ENCODE measurements around the gene SPPL3. TPM values are rescaled to one million over a fixed set of nuclear protein-coding genes. Genes with fewer than 3 reads are reported as not detected.

SPPL3 gene
- polyA plus RNA-seq, 1 of the 3 experiments (the other 2 are of a cell fraction), result 18.8 TPM

GRCh38 chr12:120787889-120788288, 116.3 kb downstream of the SPPL3 start:
- no peak overlapping the region for H3K4me2 ChIP-seq
- H3K36me3 ChIP-seq (replicated peaks in 1 of 2; ENCODE audit: control insufficient read depth in 1 of 2, insufficient read depth in 2 of 2, low read length in 1 of 2), result peaks cover 6 to 10% of the 10 kb centered on the region in 2 experiments
- no peak overlapping the region for H3K4me3 ChIP-seq (ENCODE audit: low read depth in 2 of 2, low read length in 1 of 2)
- no peak overlapping the region for H3K9ac ChIP-seq
- peaks cover 0 to 9% of the 10 kb centered on the region in 2 experiments; a peak in 2 of 4 replicates for H3K4me1 ChIP-seq (ENCODE audit: control insufficient read depth in 1 of 2, insufficient read depth in 2 of 2, low read depth in 1 of 2, low read length in 1 of 2)
- no peaks in the 10 kb centered on the region for H3K9me2 ChIP-seq
- H3K27me3 ChIP-seq (ENCODE audit: insufficient read depth), result no peaks in the 10 kb centered on the region
- TF ChIP-seq TAF1 (IDR thresholded peaks at IDR 0.05; ENCODE audit: borderline replicate concordance, low read depth, low read length) (no peak), MEF2A (IDR thresholded peaks at IDR 0.05; ENCODE audit: borderline replicate concordance, low read depth) (no peak), USF1 (IDR thresholded peaks at IDR 0.05; ENCODE audit: borderline replicate concordance, low read depth) (no peak), RXRA (IDR thresholded peaks at IDR 0.05; ENCODE audit: borderline replicate concordance, low read depth) (no peak), TEAD4 (IDR thresholded peaks at IDR 0.05; ENCODE audit: borderline replicate concordance, insufficient read depth) (no peak), TCF12 (IDR thresholded peaks at IDR 0.05) (no peak), MXI1 (IDR thresholded peaks at IDR 0.05; ENCODE audit: low read depth, low read length) (no peak)
- POLR2A ChIA-PET, result no interaction called here
- no peak overlapping the region for H3K27ac ChIP-seq (ENCODE audit: low read depth in 2 of 2, low read length in 1 of 2)
- H3K9me3 ChIP-seq, result no peaks in the 10 kb centered on the region
- no peaks in the 10 kb centered on the region; the same call in 1 of the 2 replicates for H4K20me1 ChIP-seq (ENCODE audit: insufficient read depth)
- H3F3A ChIP-seq (replicated peaks; ENCODE audit: insufficient read depth), result peaks cover 16% of the 10 kb centered on the region
- H3K79me2 ChIP-seq (ENCODE audit: insufficient read depth), result peaks cover 8% of the 10 kb centered on the region; the same call in 1 of the 2 replicates
- CTCF ChIA-PET, result no interaction called here
- DNase-seq, result no peak
- 96% methylated on average over 3 of the region's 3 CpGs for WGBS (ENCODE audit: low lambda C conversion rate)
- H2AFZ ChIP-seq (ENCODE audit: low read depth), result no peak overlapping the region

DNA sequence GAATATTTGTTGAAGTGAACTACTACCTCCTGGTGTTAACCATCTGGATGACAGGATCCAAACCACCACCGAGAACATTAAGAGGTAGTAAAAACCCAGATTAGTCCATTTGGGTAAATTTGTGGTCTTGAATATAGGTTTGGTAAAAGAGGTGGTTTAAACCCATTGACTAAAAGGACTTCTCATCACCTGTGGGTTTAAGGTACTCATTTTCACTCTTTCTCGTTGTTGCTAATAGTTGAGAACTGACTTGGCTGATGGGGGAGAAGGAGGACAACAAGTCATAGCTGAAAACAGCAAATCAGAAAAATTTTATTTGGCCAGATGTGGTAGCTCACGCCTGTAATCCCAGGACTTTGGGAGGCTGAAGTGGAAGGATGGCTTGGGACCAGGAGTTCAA, 119.4 kb downstream of the SPPL3 start:
- H3K36me3 ChIP-seq (replicated peaks in 1 of 2; ENCODE audit: control insufficient read depth in 1 of 2, insufficient read depth in 2 of 2, low read length in 1 of 2), result peaks cover 10 to 16% of the 10 kb centered on the region in 2 experiments
- H3K4me1 ChIP-seq (ENCODE audit: control insufficient read depth in 1 of 2, insufficient read depth in 2 of 2, low read depth in 1 of 2, low read length in 1 of 2), result peaks cover 0 to 15% of the 10 kb centered on the region in 2 experiments; a peak in 2 of 4 replicates
- H3K9me3 ChIP-seq, result no peaks in the 10 kb centered on the region
- WGBS (ENCODE audit: low lambda C conversion rate), result 99% methylated on average over 3 of the region's 3 CpGs
- H3K9ac ChIP-seq, result no peak overlapping the region
- no peak for DNase-seq
- no peak overlapping the region for H3K27ac ChIP-seq (ENCODE audit: low read depth in 2 of 2, low read length in 1 of 2)
- CTCF ChIA-PET, result interaction anchor here (0.7 kb wide), 1 partner anchor 13 kb away, joined by 3 read pairs; no protein-coding TSS in a partner anchor
- no peaks in the 10 kb centered on the region for H3K9me2 ChIP-seq
- H4K20me1 ChIP-seq (ENCODE audit: insufficient read depth), result no peaks in the 10 kb centered on the region; the same call in 1 of the 2 replicates
- H2AFZ ChIP-seq (ENCODE audit: low read depth), result no peak overlapping the region
- peaks cover 28% of the 10 kb centered on the region for H3F3A ChIP-seq (replicated peaks; ENCODE audit: insufficient read depth)
- no peaks in the 10 kb centered on the region for H3K79me2 ChIP-seq (ENCODE audit: insufficient read depth)
- no peak for TF ChIP-seq JUND (IDR thresholded peaks at IDR 0.05)
- POLR2A ChIA-PET, result no interaction called here
- H3K4me3 ChIP-seq (ENCODE audit: low read depth in 2 of 2, low read length in 1 of 2), result no peak overlapping the region
- no peak overlapping the region for H3K4me2 ChIP-seq
- no peaks in the 10 kb centered on the region for H3K27me3 ChIP-seq (ENCODE audit: insufficient read depth)

- H3K27ac ChIP-seq (ENCODE audit: low read depth in 2 of 2, low read length in 1 of 2), result peak overlapping the region in 1 of 2 experiments; percentile 46; a peak in 2 of 4 replicates
- H3K9ac ChIP-seq, result no peak overlapping the region
- CTCF ChIA-PET, result interaction anchor here (0.6 kb wide), 1 partner anchor 14 kb away, joined by 3 read pairs; no protein-coding TSS in a partner anchor
- H3K79me2 ChIP-seq (ENCODE audit: insufficient read depth), result no peaks in the 10 kb centered on the region
- 54% methylated on average over 6 of the region's 6 CpGs for WGBS (ENCODE audit: low lambda C conversion rate)
- H3K9me2 ChIP-seq, result no peaks in the 10 kb centered on the region
- peaks cover 17 to 27% of the 10 kb centered on the region in 2 experiments for H3K36me3 ChIP-seq (replicated peaks in 1 of 2; ENCODE audit: control insufficient read depth in 1 of 2, insufficient read depth in 2 of 2, low read length in 1 of 2)
- peak overlapping the region; percentile 36 for H3K4me2 ChIP-seq
- no peaks in the 10 kb centered on the region for H3K27me3 ChIP-seq (ENCODE audit: insufficient read depth)
- H3F3A ChIP-seq (replicated peaks; ENCODE audit: insufficient read depth), result peaks cover 28% of the 10 kb centered on the region
- POLR2A ChIA-PET, result no interaction called here
- no peak overlapping the region for H3K4me3 ChIP-seq (ENCODE audit: low read depth in 2 of 2, low read length in 1 of 2)
- no peak for DNase-seq
- peaks cover 0 to 15% of the 10 kb centered on the region in 2 experiments; a peak in 2 of 4 replicates for H3K4me1 ChIP-seq (ENCODE audit: control insufficient read depth in 1 of 2, insufficient read depth in 2 of 2, low read depth in 1 of 2, low read length in 1 of 2)
- no peaks in the 10 kb centered on the region for H3K9me3 ChIP-seq
- no peaks in the 10 kb centered on the region; the same call in 1 of the 2 replicates for H4K20me1 ChIP-seq (ENCODE audit: insufficient read depth)
- no peak overlapping the region for H2AFZ ChIP-seq (ENCODE audit: low read depth)
- TF ChIP-seq NRF1 (IDR thresholded peaks at IDR 0.05; ENCODE audit: low read depth, low read length) (no peak), TEAD4 (IDR thresholded peaks at IDR 0.05; ENCODE audit: borderline replicate concordance, insufficient read depth) (no peak), YY1 (IDR thresholded peaks at IDR 0.05; ENCODE audit: low read depth) (no peak), NFIC (IDR thresholded peaks at IDR 0.05; ENCODE audit: borderline replicate concordance) (no peak), FOSL2 (IDR thresholded peaks at IDR 0.05; ENCODE audit: borderline replicate concordance, low read depth) (peak; percentile 75; the same call in 1 of the 2 replicates), POLR2AphosphoS5 (IDR thresholded peaks at IDR 0.05; ENCODE audit: low read depth, low read length) (no peak), USF1 (IDR thresholded peaks at IDR 0.05; ENCODE audit: borderline replicate concordance, low read depth) (no peak), SIN3A (IDR thresholded peaks at IDR 0.05; ENCODE audit: borderline replicate concordance, low read depth, low read length) (no peak)
- TF ChIP-seq, protein P1, sequence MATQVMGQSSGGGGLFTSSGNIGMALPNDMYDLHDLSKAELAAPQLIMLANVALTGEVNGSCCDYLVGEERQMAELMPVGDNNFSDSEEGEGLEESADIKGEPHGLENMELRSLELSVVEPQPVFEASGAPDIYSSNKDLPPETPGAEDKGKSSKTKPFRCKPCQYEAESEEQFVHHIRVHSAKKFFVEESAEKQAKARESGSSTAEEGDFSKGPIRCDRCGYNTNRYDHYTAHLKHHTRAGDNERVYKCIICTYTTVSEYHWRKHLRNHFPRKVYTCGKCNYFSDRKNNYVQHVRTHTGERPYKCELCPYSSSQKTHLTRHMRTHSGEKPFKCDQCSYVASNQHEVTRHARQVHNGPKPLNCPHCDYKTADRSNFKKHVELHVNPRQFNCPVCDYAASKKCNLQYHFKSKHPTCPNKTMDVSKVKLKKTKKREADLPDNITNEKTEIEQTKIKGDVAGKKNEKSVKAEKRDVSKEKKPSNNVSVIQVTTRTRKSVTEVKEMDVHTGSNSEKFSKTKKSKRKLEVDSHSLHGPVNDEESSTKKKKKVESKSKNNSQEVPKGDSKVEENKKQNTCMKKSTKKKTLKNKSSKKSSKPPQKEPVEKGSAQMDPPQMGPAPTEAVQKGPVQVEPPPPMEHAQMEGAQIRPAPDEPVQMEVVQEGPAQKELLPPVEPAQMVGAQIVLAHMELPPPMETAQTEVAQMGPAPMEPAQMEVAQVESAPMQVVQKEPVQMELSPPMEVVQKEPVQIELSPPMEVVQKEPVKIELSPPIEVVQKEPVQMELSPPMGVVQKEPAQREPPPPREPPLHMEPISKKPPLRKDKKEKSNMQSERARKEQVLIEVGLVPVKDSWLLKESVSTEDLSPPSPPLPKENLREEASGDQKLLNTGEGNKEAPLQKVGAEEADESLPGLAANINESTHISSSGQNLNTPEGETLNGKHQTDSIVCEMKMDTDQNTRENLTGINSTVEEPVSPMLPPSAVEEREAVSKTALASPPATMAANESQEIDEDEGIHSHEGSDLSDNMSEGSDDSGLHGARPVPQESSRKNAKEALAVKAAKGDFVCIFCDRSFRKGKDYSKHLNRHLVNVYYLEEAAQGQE (IDR thresholded peaks at IDR 0.05; ENCODE audit: low read depth, low read length), result no peak
- TF ChIP-seq, protein P2, sequence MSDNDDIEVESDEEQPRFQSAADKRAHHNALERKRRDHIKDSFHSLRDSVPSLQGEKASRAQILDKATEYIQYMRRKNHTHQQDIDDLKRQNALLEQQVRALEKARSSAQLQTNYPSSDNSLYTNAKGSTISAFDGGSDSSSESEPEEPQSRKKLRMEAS (IDR thresholded peaks at IDR 0.05; ENCODE audit: low read depth), result no peak; the same call in 1 of the 2 replicates
These were observed 121.0 kb downstream of the SPPL3 start for GRCh38 chr12:120783197-120783596.
